ENCODE measurements around the gene FHOD3.

DNA sequence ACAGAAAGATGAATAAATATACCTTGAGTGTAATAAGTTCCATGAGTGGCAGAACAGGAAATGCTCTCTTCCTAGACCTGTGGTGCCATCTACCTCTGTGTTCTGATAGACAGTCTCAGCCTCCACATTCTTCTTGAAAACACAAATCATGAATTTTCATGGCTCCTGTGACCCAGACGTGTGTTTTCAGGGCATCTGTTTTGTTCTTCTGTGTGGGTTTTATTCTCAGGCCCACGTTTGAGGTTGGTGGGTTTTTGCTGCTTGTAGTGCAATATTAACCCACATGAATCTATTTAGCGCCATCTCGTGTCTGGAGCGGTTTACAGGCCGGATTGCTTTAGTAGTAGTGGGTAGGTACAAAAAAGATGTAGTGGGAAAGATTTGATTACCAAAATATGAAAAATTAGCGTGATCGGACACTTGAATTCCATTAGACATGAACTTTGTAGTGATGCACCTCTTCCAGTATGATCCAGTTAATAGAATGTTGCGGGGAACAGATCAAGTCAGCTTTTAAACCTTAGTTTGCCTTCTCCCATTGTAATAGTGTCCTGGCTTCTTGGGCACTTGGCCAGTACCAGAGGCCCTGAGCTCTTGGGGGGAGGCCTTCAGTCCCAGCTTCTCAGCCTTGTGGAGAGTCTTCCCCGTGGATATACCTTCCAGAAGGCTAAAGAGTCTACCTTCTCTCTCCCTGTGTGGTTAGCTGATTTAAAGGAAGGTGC is 274.8 kb downstream of the FHOD3 start:
- no peak for TF ChIP-seq POLR2AphosphoS5 (IDR thresholded peaks at IDR 0.05; ENCODE audit: low read depth, low read length)
- no peak for TF ChIP-seq POLR2A (IDR thresholded peaks at IDR 0.05; ENCODE audit: low read depth, low read length)

Data from GM12892 (cell line).